ENCODE measurements around the gene USP22. TPM values are rescaled to one million over a fixed set of nuclear protein-coding genes. Genes with fewer than 3 reads are reported as not detected.

Gene USP22
- total RNA-seq, 1 donor from 2014 or later = 160 TPM

GRCh38 chr17:21029036-21029435 is 13.8 kb downstream of the USP22 start:
- ATAC-seq (peak; percentile 59), DNase-seq (no peak)
- H3K9me3 ChIP-seq = no peaks in the 10 kb centered on the region
- intact Hi-C loops (cut with DNase I) = no loop called here
- H3K27me3 ChIP-seq = no peaks in the 10 kb centered on the region
- peaks cover 41% of the 10 kb centered on the region for H3K4me1 ChIP-seq
- TF ChIP-seq CTCF (IDR thresholded peaks at IDR 0.05) = no peak
- no peak overlapping the region for H3K27ac ChIP-seq
- peaks cover 45% of the 10 kb centered on the region for H3K36me3 ChIP-seq
- no peak overlapping the region for H3K4me3 ChIP-seq

- H3K27ac ChIP-seq = no peak overlapping the region
- H3K4me3 ChIP-seq = no peak overlapping the region
- intact Hi-C loops (cut with DNase I) = no loop called here
- no peaks in the 10 kb centered on the region for H3K9me3 ChIP-seq
- H3K4me1 ChIP-seq = peaks cover 37% of the 10 kb centered on the region
- ATAC-seq (no peak), DNase-seq (no peak)
- H3K36me3 ChIP-seq = peaks cover 53% of the 10 kb centered on the region
- TF ChIP-seq CTCF (IDR thresholded peaks at IDR 0.05) = no peak
- H3K27me3 ChIP-seq = no peaks in the 10 kb centered on the region
Observed at GRCh38 chr17:21028192-21028591, 14.6 kb downstream of the USP22 start.

GRCh38 chr17:21027031-21027430 is 15.8 kb downstream of the USP22 start:
- peaks cover 57% of the 10 kb centered on the region for H3K36me3 ChIP-seq
- no peaks in the 10 kb centered on the region for H3K9me3 ChIP-seq
- H3K27ac ChIP-seq = no peak overlapping the region
- no peak overlapping the region for H3K4me3 ChIP-seq
- ATAC-seq (no peak), DNase-seq (no peak)
- intact Hi-C loops (cut with DNase I) = no loop called here
- peaks cover 32% of the 10 kb centered on the region for H3K4me1 ChIP-seq
- no peak for TF ChIP-seq CTCF (IDR thresholded peaks at IDR 0.05)
- H3K27me3 ChIP-seq = no peaks in the 10 kb centered on the region

GRCh38 chr17:21025451-21025850 is 17.4 kb downstream of the USP22 start:
- intact Hi-C loops (cut with DNase I) = no loop called here
- ATAC-seq (no peak), DNase-seq (no peak)
- H3K9me3 ChIP-seq = no peaks in the 10 kb centered on the region
- no peak for TF ChIP-seq CTCF (IDR thresholded peaks at IDR 0.05)
- peaks cover 26% of the 10 kb centered on the region for H3K4me1 ChIP-seq
- peaks cover 73% of the 10 kb centered on the region for H3K36me3 ChIP-seq
- no peak overlapping the region for H3K27ac ChIP-seq
- no peak overlapping the region for H3K4me3 ChIP-seq
- H3K27me3 ChIP-seq = no peaks in the 10 kb centered on the region

GRCh38 chr17:21024024-21024423 is 18.8 kb downstream of the USP22 start:
- Histone ChIP-seq H3K4me3 (no peak overlapping the region), H3K27me3 (no peaks in the 10 kb centered on the region), H3K27ac (no peak overlapping the region), H3K36me3 (peaks cover 87% of the 10 kb centered on the region), H3K4me1 (peaks cover 12% of the 10 kb centered on the region), H3K9me3 (no peaks in the 10 kb centered on the region)
- no peak for TF ChIP-seq CTCF (IDR thresholded peaks at IDR 0.05)
- ATAC-seq (no peak), DNase-seq (no peak)
- intact Hi-C loops (cut with DNase I) = no loop called here

- TF ChIP-seq CTCF (IDR thresholded peaks at IDR 0.05) = no peak
Observed at GRCh38 chr17:21021208-21021803, 21.5 kb downstream of the USP22 start.

More at GRCh38 chr17:21021208-21021803, 21.5 kb downstream of the USP22 start:
- Histone ChIP-seq H3K4me3 (no peak overlapping the region), H3K27me3 (no peaks in the 10 kb centered on the region), H3K9me3 (no peaks in the 10 kb centered on the region), H3K27ac (no peak overlapping the region), H3K36me3 (peaks cover 92% of the 10 kb centered on the region), H3K4me1 (peaks cover 4% of the 10 kb centered on the region)
- intact Hi-C loops (cut with DNase I) = no loop called here
- DNase-seq (peak; percentile 3), ATAC-seq (no peak)
